OCI-LY3 (cell line): ENCODE data around the gene APOA1.

Experiments used
- H2AFZ ChIP-seq: fragments of 200-600, 300-600 bp; shearing (Covaris generic); 2 replicates; pipeline ENCODE4 v1.6.0; 2014; ENCODE audit warnings: antibody characterized with exemption, low read depth, low read length
- H3K27ac ChIP-seq: fragments of 200-600, 300-600 bp; sonication (generic); 2 replicates; pipeline ENCODE4 v1.5.1; 2014; ENCODE audit warnings: mild to moderate bottlenecking, low read length, moderate library complexity, mixed read lengths
- H3K27me3 ChIP-seq: fragments of 200-600, 300-600 bp; sonication (generic); 2 replicates; pipeline ENCODE4 v1.6.1; 2014; ENCODE audit warnings: low read depth, low read length, mixed read lengths
- H3K36me3 ChIP-seq: fragments of 200-600, 300-600 bp; sonication (generic); replicated peaks from 2 replicates; pipeline ENCODE3; 2014; ENCODE audit warnings: low read depth, low read length, mixed read lengths
- H3K4me1 ChIP-seq: fragments of 300-600, 200-600 bp; sonication (generic); 2 replicates; pipeline ENCODE4 v1.6.1; 2014; ENCODE audit warnings: low read length, mixed read lengths
- H3K4me2 ChIP-seq: fragments of 200-600, 300-600 bp; sonication (generic); 2 replicates; pipeline ENCODE4 v1.6.1; 2014; ENCODE audit warnings: low read length, mixed read lengths
- H3K4me3 ChIP-seq: fragments of 300-600, 200-600 bp; sonication (generic); 2 replicates; pipeline ENCODE4 v1.5.1; 2014; ENCODE audit warnings: antibody characterized with exemption, mild to moderate bottlenecking, low read length, moderate library complexity
- H3K79me2 ChIP-seq: fragments of 300-600, 200-600 bp; shearing (Covaris generic); 2 replicates; pipeline ENCODE4 v1.6.1; 2014; ENCODE audit warnings: mild to moderate bottlenecking, low read length, mixed read lengths
- H3K9ac ChIP-seq: fragments of 300-600, 200-600 bp; shearing (Covaris generic); 2 replicates; pipeline ENCODE4 v1.6.0; 2014; ENCODE audit warnings: mild to moderate bottlenecking, low read length, moderate library complexity
- H3K9me3 ChIP-seq: fragments of 200-600, 300-600 bp; shearing (Covaris generic); 2 replicates; pipeline ENCODE4 v1.6.1; 2014; ENCODE audit warnings: low read length, mixed read lengths; ENCODE audit not compliant: insufficient read depth
- H4K20me1 ChIP-seq: fragments of 200-600, 300-600 bp; sonication (generic); 2 replicates; pipeline ENCODE4 v1.6.1; 2016; ENCODE audit warnings: low read length, mixed read lengths; ENCODE audit not compliant: insufficient read depth
- EZH2phosphoT487 ChIP-seq: fragments of 200-600 bp; shearing (Covaris generic); IDR thresholded peaks from 2 replicates; pipeline ENCODE4 v1.6.1; 2018; ENCODE audit warnings: antibody characterized with exemption, mixed run types, low read depth
- TF ChIP-seq, protein P1 (sequence below): fragments of 200-600, 300-600 bp; sonication (generic); IDR thresholded peaks from 2 replicates; pipeline ENCODE4 v1.5.1; 2014; ENCODE audit warnings: antibody characterized with exemption, low read length, low read depth

Gene APOA1

GRCh38 chr11:116864531-116864930 lies 27.1 kb upstream of the APOA1 start:
- no peak overlapping the region for H3K4me3 ChIP-seq
- no peaks in the 10 kb centered on the region for H4K20me1 ChIP-seq
- no peak overlapping the region for H2AFZ ChIP-seq
- H3K9ac ChIP-seq = no peak overlapping the region
- TF ChIP-seq, protein P1, sequence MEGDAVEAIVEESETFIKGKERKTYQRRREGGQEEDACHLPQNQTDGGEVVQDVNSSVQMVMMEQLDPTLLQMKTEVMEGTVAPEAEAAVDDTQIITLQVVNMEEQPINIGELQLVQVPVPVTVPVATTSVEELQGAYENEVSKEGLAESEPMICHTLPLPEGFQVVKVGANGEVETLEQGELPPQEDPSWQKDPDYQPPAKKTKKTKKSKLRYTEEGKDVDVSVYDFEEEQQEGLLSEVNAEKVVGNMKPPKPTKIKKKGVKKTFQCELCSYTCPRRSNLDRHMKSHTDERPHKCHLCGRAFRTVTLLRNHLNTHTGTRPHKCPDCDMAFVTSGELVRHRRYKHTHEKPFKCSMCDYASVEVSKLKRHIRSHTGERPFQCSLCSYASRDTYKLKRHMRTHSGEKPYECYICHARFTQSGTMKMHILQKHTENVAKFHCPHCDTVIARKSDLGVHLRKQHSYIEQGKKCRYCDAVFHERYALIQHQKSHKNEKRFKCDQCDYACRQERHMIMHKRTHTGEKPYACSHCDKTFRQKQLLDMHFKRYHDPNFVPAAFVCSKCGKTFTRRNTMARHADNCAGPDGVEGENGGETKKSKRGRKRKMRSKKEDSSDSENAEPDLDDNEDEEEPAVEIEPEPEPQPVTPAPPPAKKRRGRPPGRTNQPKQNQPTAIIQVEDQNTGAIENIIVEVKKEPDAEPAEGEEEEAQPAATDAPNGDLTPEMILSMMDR = no peak
- no peak for TF ChIP-seq EZH2phosphoT487
- peaks cover 37% of the 10 kb centered on the region for H3K36me3 ChIP-seq
- H3K4me1 ChIP-seq = no peaks in the 10 kb centered on the region
- H3K4me2 ChIP-seq = no peak overlapping the region
- no peaks in the 10 kb centered on the region for H3K9me3 ChIP-seq
- H3K79me2 ChIP-seq = no peaks in the 10 kb centered on the region
- no peaks in the 10 kb centered on the region for H3K27me3 ChIP-seq
- no peak overlapping the region for H3K27ac ChIP-seq

- peaks cover 44% of the 10 kb centered on the region for H3K36me3 ChIP-seq
Observed at GRCh38 chr11:116862951-116863350, 25.5 kb upstream of the APOA1 start.

GRCh38 chr11:116862185-116862584 lies 24.8 kb upstream of the APOA1 start:
- Histone ChIP-seq H3K4me2 (no peak overlapping the region), H3K4me3 (no peak overlapping the region), H3K9ac (no peak overlapping the region), H3K79me2 (no peaks in the 10 kb centered on the region), H2AFZ (no peak overlapping the region), H4K20me1 (no peaks in the 10 kb centered on the region), H3K9me3 (no peaks in the 10 kb centered on the region), H3K36me3 (peaks cover 43% of the 10 kb centered on the region), H3K27ac (no peak overlapping the region), H3K27me3 (no peaks in the 10 kb centered on the region), H3K4me1 (no peaks in the 10 kb centered on the region)
- TF ChIP-seq EZH2phosphoT487 = no peak
- TF ChIP-seq, protein P1 = no peak

More at GRCh38 chr11:116862951-116863350, 25.5 kb upstream of the APOA1 start:
- no peak overlapping the region for H3K9ac ChIP-seq
- no peak overlapping the region for H3K27ac ChIP-seq
- no peaks in the 10 kb centered on the region for H3K79me2 ChIP-seq
- H3K9me3 ChIP-seq = no peaks in the 10 kb centered on the region
- no peak overlapping the region for H2AFZ ChIP-seq
- H3K4me3 ChIP-seq = no peak overlapping the region
- TF ChIP-seq EZH2phosphoT487 = no peak
- TF ChIP-seq, protein P1 = no peak
- no peaks in the 10 kb centered on the region for H3K27me3 ChIP-seq
- no peaks in the 10 kb centered on the region for H3K4me1 ChIP-seq
- no peak overlapping the region for H3K4me2 ChIP-seq
- no peaks in the 10 kb centered on the region for H4K20me1 ChIP-seq

GRCh38 chr11:116861539-116861938 lies 24.1 kb upstream of the APOA1 start:
- Histone ChIP-seq H3K27ac (no peak overlapping the region), H3K9me3 (no peaks in the 10 kb centered on the region), H4K20me1 (no peaks in the 10 kb centered on the region), H2AFZ (no peak overlapping the region), H3K4me2 (no peak overlapping the region), H3K4me3 (no peak overlapping the region), H3K36me3 (peaks cover 41% of the 10 kb centered on the region), H3K79me2 (no peaks in the 10 kb centered on the region), H3K27me3 (no peaks in the 10 kb centered on the region), H3K4me1 (no peaks in the 10 kb centered on the region), H3K9ac (no peak overlapping the region)
- TF ChIP-seq, protein P1 = no peak
- TF ChIP-seq EZH2phosphoT487 = no peak
